ENCODE measurements around the gene RGS1. TPM values are rescaled to one million over a fixed set of nuclear protein-coding genes. Genes with fewer than 3 reads are reported as not detected.

RGS1 gene
- total RNA-seq, 2 experiments from 2014 or later, result 27.5 to 29.4 TPM

DNA sequence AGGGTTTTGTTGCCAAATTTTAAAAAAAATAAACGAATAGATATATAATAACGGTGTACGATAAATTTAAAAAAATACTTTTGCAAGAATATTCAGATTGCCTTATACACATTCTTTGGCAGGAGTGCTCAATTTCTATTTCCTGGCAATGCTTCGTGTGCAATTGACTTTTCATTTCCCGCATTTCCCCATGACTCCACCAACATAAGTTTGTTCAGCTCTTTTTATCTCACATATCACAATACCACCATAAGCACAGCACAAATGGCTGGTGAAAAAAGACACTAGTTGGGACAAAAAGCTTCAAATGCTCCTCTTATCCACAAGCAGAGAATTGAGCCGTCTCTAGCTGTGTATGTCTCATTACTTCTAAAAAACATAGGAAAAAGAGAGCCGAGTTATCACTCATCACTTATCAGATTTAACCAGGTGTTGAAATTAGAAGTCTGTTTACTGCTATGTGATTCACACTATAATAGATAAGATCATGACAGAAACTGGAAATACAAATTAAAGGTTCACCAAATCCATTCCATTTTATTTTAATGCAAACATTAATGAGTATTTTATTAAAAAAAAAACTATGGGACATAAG is 28.9 kb upstream of the RGS1 start:
- TF ChIP-seq, protein P1, sequence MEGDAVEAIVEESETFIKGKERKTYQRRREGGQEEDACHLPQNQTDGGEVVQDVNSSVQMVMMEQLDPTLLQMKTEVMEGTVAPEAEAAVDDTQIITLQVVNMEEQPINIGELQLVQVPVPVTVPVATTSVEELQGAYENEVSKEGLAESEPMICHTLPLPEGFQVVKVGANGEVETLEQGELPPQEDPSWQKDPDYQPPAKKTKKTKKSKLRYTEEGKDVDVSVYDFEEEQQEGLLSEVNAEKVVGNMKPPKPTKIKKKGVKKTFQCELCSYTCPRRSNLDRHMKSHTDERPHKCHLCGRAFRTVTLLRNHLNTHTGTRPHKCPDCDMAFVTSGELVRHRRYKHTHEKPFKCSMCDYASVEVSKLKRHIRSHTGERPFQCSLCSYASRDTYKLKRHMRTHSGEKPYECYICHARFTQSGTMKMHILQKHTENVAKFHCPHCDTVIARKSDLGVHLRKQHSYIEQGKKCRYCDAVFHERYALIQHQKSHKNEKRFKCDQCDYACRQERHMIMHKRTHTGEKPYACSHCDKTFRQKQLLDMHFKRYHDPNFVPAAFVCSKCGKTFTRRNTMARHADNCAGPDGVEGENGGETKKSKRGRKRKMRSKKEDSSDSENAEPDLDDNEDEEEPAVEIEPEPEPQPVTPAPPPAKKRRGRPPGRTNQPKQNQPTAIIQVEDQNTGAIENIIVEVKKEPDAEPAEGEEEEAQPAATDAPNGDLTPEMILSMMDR (IDR thresholded peaks at IDR 0.05), result no peak
- Mint-ChIP-seq H3K4me1 (ENCODE audit: low read depth) (peaks cover 51% of the 10 kb centered on the region), H3K27me3 (no peaks in the 10 kb centered on the region), H3K27ac (peak overlapping the region; percentile 55), H3K4me3 (no peak overlapping the region), H3K36me3 (ENCODE audit: low read depth) (no peaks in the 10 kb centered on the region), H3K9me3 (no peaks in the 10 kb centered on the region)
- POLR2A ChIA-PET, result interaction anchor here (0.6 to 0.7 kb wide), 2 partner anchors 28 to 48 kb away, joined by 3 to 4 read pairs; no protein-coding TSS in a partner anchor
- CTCF ChIA-PET, result interaction anchor here (1.0 to 2.7 kb wide), 5 partner anchors 25 to 72 kb away, joined by 3 to 13 read pairs (median 4); no protein-coding TSS in a partner anchor
- intact Hi-C loops (cut with micrococcal nuclease), result no loop called here
- ATAC-seq (no peak), DNase-seq (no peak)

DNA sequence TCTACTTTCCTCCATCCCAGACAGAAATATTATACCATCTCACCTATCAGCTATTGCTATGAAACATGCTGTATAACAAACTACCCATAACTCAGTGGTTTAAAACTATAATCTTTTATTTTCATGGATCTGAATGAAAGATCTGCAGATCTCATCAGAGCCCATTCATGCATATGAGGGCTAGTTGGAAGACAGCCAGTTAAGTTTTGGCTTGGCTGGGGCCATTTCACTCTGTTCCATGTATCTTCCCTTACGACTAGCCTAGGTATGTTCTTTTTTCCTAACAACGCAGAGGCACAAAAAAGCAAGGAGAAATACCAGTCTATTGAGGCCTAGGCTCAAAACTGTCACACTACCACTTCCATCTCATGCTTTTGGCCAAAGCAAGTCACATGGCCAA is 28.1 kb upstream of the RGS1 start:
- Mint-ChIP-seq H3K4me3 (no peak overlapping the region), H3K4me1 (ENCODE audit: low read depth) (peaks cover 55% of the 10 kb centered on the region), H3K36me3 (ENCODE audit: low read depth) (no peaks in the 10 kb centered on the region), H3K27ac (no peak overlapping the region), H3K27me3 (no peaks in the 10 kb centered on the region), H3K9me3 (no peaks in the 10 kb centered on the region)
- POLR2A ChIA-PET, result interaction anchor here (0.6 kb wide), 1 partner anchor 49 kb away, joined by 3 read pairs; no protein-coding TSS in a partner anchor
- ATAC-seq (no peak), DNase-seq (no peak)
- CTCF ChIA-PET, result interaction anchor here (1.4 to 2.7 kb wide), 2 partner anchors 24 to 32 kb away, joined by 4 to 13 read pairs; no protein-coding TSS in a partner anchor
- intact Hi-C loops (cut with micrococcal nuclease), result no loop called here
- TF ChIP-seq, protein P1 (IDR thresholded peaks at IDR 0.05), result no peak

DNA sequence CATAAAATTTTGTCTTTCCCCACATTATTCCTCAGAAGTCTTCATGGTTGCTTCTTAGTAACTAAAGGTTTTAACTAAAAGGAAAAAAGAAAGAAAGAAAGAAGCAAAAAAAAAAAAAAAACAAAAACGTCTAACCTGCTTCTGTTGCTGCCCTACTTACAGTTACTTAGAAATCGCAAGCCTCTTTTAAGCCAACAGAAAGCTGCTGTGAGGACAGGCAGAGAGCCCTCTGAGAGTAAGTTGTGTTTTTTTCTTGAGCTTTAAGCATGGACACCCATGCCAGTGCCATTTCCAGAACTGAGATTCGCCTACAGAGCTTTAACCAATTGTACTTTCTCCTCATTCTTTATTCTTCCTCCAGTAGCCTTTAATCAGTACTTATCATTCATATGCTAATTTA is 25.6 kb upstream of the RGS1 start:
- POLR2A ChIA-PET, result interaction anchor here (1.2 to 1.5 kb wide), 3 partner anchors 10 to 31 kb away, joined by 3 to 8 read pairs (median 3); no protein-coding TSS in a partner anchor
- DNase-seq (no peak), ATAC-seq (no peak)
- Mint-ChIP-seq H3K9me3 (no peaks in the 10 kb centered on the region), H3K4me1 (ENCODE audit: low read depth) (peaks cover 52% of the 10 kb centered on the region), H3K36me3 (ENCODE audit: low read depth) (no peaks in the 10 kb centered on the region), H3K27me3 (no peaks in the 10 kb centered on the region), H3K4me3 (peak overlapping the region; percentile 6), H3K27ac (peak overlapping the region; percentile 51)
- CTCF ChIA-PET, result interaction anchor here (0.6 to 2.5 kb wide), 6 partner anchors 9 to 89 kb away, joined by 3 to 12 read pairs (median 3); no protein-coding TSS in a partner anchor
- TF ChIP-seq, protein P1 (IDR thresholded peaks at IDR 0.05), result no peak
- intact Hi-C loops (cut with micrococcal nuclease), result loop anchor here (5.0 kb wide), 1 partner anchor 33 kb away; no protein-coding TSS in a partner anchor

DNA sequence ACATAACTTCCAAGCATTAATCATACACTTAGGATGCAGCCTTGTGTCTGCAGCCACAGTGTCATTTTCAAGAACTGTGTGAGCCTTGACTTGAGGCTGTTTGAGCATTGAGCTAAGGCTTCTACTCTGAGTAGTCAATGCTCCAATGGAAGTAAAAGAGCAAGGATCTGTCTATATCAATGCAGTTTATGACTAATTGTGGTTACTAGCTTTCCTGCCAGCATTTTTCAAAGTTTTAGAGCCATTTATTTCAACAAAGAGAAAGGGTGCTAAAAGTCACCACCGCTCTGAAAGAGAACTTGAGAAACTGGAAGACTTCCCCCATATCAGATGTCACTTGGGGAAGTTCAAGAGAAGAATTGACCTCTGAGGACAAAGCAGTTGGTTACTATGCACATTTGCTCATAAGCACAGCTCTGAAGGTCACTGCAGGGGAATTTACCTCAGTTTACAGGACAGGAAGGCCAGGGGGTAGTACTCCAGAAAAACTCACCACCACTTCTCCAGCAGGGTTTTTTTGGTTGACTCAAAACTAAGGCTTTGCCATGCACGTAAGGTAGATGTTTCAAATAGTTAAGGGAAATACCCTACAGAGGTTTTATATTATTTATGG is 24.5 kb upstream of the RGS1 start:
- Mint-ChIP-seq H3K27me3 (no peaks in the 10 kb centered on the region), H3K9me3 (no peaks in the 10 kb centered on the region), H3K4me1 (ENCODE audit: low read depth) (peaks cover 45% of the 10 kb centered on the region), H3K36me3 (ENCODE audit: low read depth) (no peaks in the 10 kb centered on the region), H3K27ac (peak overlapping the region; percentile 82), H3K4me3 (peak overlapping the region; percentile 26)
- ATAC-seq (peak; percentile 81), DNase-seq (peak; percentile 49)
- ChIA-PET POLR2A (interaction anchor here (0.6 to 1.7 kb wide), 8 partner anchors 11 to 520 kb away, joined by 3 to 9 read pairs (median 3); no protein-coding TSS in a partner anchor), CTCF (interaction anchor here (1.0 to 2.5 kb wide), 4 partner anchors 8 to 31 kb away, joined by 3 to 12 read pairs (median 4); no protein-coding TSS in a partner anchor)
- intact Hi-C loops (cut with micrococcal nuclease), result loop anchor here (5.0 kb wide), 1 partner anchor 34 kb away; no protein-coding TSS in a partner anchor
- TF ChIP-seq, protein P1 (IDR thresholded peaks at IDR 0.05), result no peak

Measured in activated CD8-positive, alpha-beta T cell treated with anti-CD3 and anti-CD28 coated beads for 36 hours (primary cell).